ENCODE data around the gene BRD1. TPM values are rescaled to one million over a fixed set of nuclear protein-coding genes. Genes with fewer than 3 reads are reported as not detected.

BRD1 gene
- total RNA-seq, 2 experiments from 2014 or later = 22.7 to 23.2 TPM

GRCh38 chr22:49803737-49804375 is 23.8 kb downstream of the BRD1 start:
- peaks cover 34% of the 10 kb centered on the region for H3K4me1 Mint-ChIP-seq
- H3K27me3 Mint-ChIP-seq = no peaks in the 10 kb centered on the region
- H3K4me3 Mint-ChIP-seq = no peak overlapping the region
- peak overlapping the region; percentile 29 for H3K27ac Mint-ChIP-seq
- H3K9me3 Mint-ChIP-seq = no peaks in the 10 kb centered on the region
- H3K36me3 Mint-ChIP-seq = peaks cover 33% of the 10 kb centered on the region
- no peak for DNase-seq

GRCh38 chr22:49803134-49803533 is 24.5 kb downstream of the BRD1 start:
- Mint-ChIP-seq H3K4me1 (peaks cover 28% of the 10 kb centered on the region), H3K9me3 (no peaks in the 10 kb centered on the region), H3K27me3 (no peaks in the 10 kb centered on the region), H3K36me3 (peaks cover 29% of the 10 kb centered on the region), H3K4me3 (no peak overlapping the region), H3K27ac (no peak overlapping the region)
- DNase-seq = no peak

DNA sequence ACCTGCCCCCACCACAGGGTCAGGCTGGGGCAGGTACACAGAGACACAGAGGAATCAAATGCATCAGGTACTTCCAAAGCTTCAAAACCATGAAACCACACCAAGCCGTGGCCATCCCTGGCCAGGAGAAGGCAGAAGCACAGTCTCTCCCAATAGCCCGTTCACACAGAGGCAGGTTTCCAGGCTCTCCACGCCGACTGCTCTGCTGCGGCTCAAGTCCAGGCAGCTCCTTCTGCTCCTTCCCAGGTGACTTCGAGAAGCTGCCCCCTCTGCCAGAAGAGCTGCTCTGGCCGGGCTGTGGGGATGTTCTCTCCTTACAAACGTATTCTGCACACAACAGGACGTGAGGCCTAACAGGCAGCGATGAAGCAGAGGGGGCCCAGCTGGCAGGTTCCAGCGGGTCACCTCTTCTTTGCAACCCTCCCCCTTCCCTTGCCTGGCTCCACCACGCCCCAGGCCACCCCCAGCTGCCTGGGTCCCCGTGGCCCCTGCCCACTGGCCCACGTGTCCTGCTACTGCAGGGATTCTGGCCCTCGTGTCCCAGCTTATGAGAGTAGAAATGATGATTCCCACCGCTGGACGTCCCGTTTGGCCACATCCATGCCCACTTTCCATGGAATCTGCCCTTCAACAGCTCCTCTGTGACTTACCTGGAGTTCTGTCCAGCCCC is 26.1 kb downstream of the BRD1 start:
- peaks cover 18% of the 10 kb centered on the region for H3K36me3 Mint-ChIP-seq
- H3K9me3 Mint-ChIP-seq = no peaks in the 10 kb centered on the region
- peaks cover 12% of the 10 kb centered on the region for H3K4me1 Mint-ChIP-seq
- no peak overlapping the region for H3K27ac Mint-ChIP-seq
- no peak for DNase-seq
- no peak overlapping the region for H3K4me3 Mint-ChIP-seq
- no peaks in the 10 kb centered on the region for H3K27me3 Mint-ChIP-seq

DNA sequence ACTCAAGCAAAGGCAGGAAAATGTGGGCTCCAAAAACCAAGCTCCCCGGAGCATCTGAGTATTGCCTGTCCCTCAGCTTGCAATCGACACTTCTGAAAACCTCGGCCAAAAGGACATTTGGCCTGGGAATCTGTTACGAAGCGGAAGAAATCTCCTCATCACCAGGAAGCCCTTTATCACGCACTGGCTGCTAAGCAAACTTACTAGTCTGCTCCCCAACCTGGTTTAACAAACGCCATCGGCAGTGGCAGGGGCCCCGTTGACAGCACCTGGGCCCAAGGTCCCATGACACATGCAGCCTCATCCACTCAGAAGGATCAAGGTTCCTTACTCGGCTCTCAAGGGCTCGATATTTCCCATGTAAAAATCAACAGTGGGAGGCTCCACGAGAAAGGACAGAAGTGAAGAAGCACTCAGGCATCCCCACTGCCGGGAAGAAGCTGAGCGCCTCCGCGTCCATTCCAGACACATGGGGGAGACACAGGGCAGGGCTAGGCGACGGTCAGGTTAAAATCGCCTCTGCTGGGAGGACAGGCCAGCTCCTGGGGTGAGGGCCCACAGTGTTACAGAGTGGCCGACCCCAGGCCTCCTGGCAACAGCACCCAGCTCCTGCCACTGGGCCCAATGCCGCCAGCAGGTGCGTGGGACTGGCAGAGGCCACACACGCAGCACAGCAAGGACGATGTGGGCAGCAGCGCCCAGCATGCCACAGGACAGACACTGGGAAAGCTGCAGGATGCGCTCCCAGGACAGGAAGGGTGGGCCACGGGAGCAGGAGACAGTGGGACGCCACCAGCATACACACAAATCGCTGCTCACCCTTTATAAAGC is 27.1 kb downstream of the BRD1 start:
- no peak overlapping the region for H3K27ac Mint-ChIP-seq
- H3K4me1 Mint-ChIP-seq = peaks cover 7% of the 10 kb centered on the region
- no peaks in the 10 kb centered on the region for H3K9me3 Mint-ChIP-seq
- H3K36me3 Mint-ChIP-seq = peaks cover 11% of the 10 kb centered on the region
- no peak for DNase-seq
- no peak overlapping the region for H3K4me3 Mint-ChIP-seq
- H3K27me3 Mint-ChIP-seq = no peaks in the 10 kb centered on the region

GRCh38 chr22:49799431-49800075 is 28.1 kb downstream of the BRD1 start:
- H3K9me3 Mint-ChIP-seq = no peaks in the 10 kb centered on the region
- DNase-seq = no peak
- peaks cover 15% of the 10 kb centered on the region for H3K36me3 Mint-ChIP-seq
- no peak overlapping the region for H3K27ac Mint-ChIP-seq
- no peaks in the 10 kb centered on the region for H3K27me3 Mint-ChIP-seq
- peaks cover 10% of the 10 kb centered on the region for H3K4me1 Mint-ChIP-seq
- no peak overlapping the region for H3K4me3 Mint-ChIP-seq

DNA sequence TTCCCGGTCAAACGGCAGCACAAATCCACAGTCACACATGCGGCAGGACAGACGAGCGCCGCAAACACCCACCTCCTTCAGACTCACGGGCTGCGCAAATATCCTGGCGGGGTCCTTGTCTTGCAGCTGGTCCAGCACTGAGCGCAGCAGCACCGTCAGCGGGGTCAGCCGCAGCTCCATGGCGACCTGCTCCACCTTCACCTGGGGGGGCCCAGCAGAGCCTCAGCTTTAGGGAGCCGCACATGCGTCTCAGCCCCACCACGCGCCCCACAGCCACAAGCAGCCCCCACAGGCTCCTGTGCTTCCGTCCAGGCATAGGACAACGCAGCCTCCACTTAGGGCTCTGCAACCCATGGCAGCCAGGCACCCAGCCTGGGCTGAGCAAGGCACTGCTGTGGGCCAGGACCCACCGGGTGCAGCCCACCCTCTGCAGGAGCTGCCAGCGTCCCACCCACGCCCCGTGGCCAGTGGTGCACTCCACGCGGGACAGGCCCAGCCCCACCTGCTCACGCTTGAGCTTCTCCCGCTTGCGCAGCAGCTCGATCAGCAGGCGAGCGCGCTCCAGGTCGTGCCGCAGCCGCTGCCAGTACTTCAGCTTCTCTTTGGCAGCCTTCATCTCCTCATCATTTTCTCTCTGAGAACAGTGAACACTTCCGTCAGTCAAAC is 29.1 kb downstream of the BRD1 start:
- no peak for DNase-seq
- Mint-ChIP-seq H3K36me3 (peaks cover 13% of the 10 kb centered on the region), H3K27ac (no peak overlapping the region), H3K4me3 (no peak overlapping the region), H3K4me1 (peaks cover 5% of the 10 kb centered on the region), H3K27me3 (no peaks in the 10 kb centered on the region), H3K9me3 (no peaks in the 10 kb centered on the region)

GRCh38 chr22:49797706-49798105 is 30.0 kb downstream of the BRD1 start:
- peaks cover 3% of the 10 kb centered on the region for H3K4me1 Mint-ChIP-seq
- no peak overlapping the region for H3K4me3 Mint-ChIP-seq
- DNase-seq = no peak
- no peak overlapping the region for H3K27ac Mint-ChIP-seq
- H3K9me3 Mint-ChIP-seq = no peaks in the 10 kb centered on the region
- H3K27me3 Mint-ChIP-seq = no peaks in the 10 kb centered on the region
- peaks cover 13% of the 10 kb centered on the region for H3K36me3 Mint-ChIP-seq

GRCh38 chr22:49796596-49797270 is 30.9 kb downstream of the BRD1 start:
- Mint-ChIP-seq H3K27ac (no peak overlapping the region), H3K4me1 (peaks cover 6% of the 10 kb centered on the region), H3K27me3 (no peaks in the 10 kb centered on the region), H3K9me3 (no peaks in the 10 kb centered on the region), H3K36me3 (peaks cover 15% of the 10 kb centered on the region), H3K4me3 (no peak overlapping the region)
- no peak for DNase-seq

DNA sequence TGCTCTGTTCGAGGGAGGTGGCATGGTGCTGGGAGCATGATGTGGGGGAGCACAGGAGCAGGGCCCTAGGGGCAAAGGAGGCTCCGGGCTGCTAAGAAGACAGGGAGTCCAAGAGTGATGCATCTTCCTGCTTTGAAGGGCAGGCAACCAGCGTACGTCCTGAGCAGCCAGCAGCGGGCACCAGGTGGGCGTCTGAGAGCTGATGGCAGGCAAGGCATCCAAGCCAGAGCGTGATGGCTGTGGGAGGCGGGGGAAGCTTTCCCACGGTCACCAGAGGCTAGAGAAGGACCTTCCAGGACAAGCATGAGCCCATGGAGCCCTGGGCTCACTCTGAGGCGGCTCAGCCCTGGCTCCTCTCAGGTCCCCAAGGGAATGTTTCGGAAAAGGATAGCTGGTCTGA is 32.2 kb downstream of the BRD1 start:
- no peak for DNase-seq
- peaks cover 19% of the 10 kb centered on the region for H3K36me3 Mint-ChIP-seq
- peaks cover 13% of the 10 kb centered on the region for H3K4me1 Mint-ChIP-seq
- H3K9me3 Mint-ChIP-seq = no peaks in the 10 kb centered on the region
- no peak overlapping the region for H3K27ac Mint-ChIP-seq
- no peaks in the 10 kb centered on the region for H3K27me3 Mint-ChIP-seq
- no peak overlapping the region for H3K4me3 Mint-ChIP-seq

GRCh38 chr22:49793871-49794270 is 33.8 kb downstream of the BRD1 start:
- Mint-ChIP-seq H3K27me3 (no peaks in the 10 kb centered on the region), H3K4me3 (no peak overlapping the region), H3K27ac (no peak overlapping the region), H3K4me1 (peaks cover 28% of the 10 kb centered on the region), H3K36me3 (peaks cover 16% of the 10 kb centered on the region), H3K9me3 (no peaks in the 10 kb centered on the region)
- DNase-seq = no peak

DNA sequence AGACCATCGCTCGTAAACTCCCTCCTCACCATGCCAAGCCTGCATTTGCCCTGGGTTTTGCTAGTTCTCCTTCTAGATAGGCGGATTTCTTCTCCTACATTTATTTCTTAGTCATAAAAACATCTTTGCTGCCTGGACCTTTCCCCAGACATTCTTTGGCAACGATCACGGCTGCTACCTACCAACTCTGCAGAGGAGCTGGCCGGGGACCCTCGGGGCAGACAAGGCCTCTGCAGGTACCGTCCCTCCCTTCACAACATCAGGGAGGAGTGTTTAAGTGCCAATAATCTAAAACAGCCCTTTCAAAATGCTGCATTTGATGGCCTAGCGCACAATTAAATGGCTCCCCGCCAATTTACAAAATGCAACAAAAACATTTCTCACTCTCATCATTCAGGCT is 34.4 kb downstream of the BRD1 start:
- Mint-ChIP-seq H3K27ac (peak overlapping the region; percentile 5), H3K9me3 (no peaks in the 10 kb centered on the region), H3K4me3 (no peak overlapping the region), H3K36me3 (peaks cover 16% of the 10 kb centered on the region), H3K4me1 (peaks cover 33% of the 10 kb centered on the region), H3K27me3 (no peaks in the 10 kb centered on the region)
- DNase-seq = no peak

GRCh38 chr22:49792107-49792506 is 35.6 kb downstream of the BRD1 start:
- no peak overlapping the region for H3K27ac Mint-ChIP-seq
- no peaks in the 10 kb centered on the region for H3K9me3 Mint-ChIP-seq
- H3K4me1 Mint-ChIP-seq = peaks cover 38% of the 10 kb centered on the region
- no peak overlapping the region for H3K4me3 Mint-ChIP-seq
- no peaks in the 10 kb centered on the region for H3K27me3 Mint-ChIP-seq
- DNase-seq = no peak
- H3K36me3 Mint-ChIP-seq = peaks cover 20% of the 10 kb centered on the region

DNA sequence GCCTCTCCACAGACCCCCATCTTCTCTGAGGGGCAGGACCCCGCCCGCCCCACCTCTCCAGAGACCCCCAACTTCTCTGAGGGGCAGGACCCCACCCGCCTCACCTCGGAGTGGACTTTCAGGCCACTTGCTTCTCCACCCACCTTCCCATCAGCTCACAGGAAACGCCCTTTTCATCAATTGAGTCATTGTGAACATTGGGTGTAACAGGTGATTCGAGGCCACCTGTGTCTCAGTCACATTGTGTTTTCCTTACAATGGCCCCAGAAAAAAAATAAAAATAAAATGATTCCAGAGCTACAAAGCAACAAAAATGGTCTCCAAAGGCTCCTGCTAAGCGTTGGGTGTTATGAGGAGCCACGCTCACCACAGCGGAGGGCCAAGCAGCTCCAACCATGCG is 36.0 kb downstream of the BRD1 start:
- peaks cover 22% of the 10 kb centered on the region for H3K36me3 Mint-ChIP-seq
- H3K4me1 Mint-ChIP-seq = peaks cover 38% of the 10 kb centered on the region
- DNase-seq = no peak
- no peak overlapping the region for H3K4me3 Mint-ChIP-seq
- H3K27me3 Mint-ChIP-seq = no peaks in the 10 kb centered on the region
- peak overlapping the region; percentile 45 for H3K27ac Mint-ChIP-seq
- no peaks in the 10 kb centered on the region for H3K9me3 Mint-ChIP-seq

DNA sequence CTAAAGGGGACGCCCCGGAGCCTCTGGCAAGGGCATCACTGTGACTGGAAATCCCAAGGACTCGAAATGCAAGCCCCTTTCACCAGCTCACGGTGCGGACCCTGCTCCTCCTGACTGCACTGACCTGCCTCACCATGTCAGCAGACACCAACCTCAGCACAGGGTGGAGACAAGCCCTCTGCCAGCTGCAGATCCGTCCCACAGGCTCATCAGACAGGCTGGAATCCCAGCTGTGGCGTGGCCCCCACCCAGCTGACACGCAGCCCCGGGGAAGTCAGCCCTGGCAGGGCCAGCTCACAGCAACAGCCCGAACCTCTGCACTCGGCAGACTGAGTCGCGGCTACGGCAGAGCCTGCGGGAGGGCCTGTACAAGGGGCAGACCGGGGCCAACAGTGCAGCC is 36.8 kb downstream of the BRD1 start:
- H3K36me3 Mint-ChIP-seq = peaks cover 24% of the 10 kb centered on the region
- no peaks in the 10 kb centered on the region for H3K9me3 Mint-ChIP-seq
- no peaks in the 10 kb centered on the region for H3K27me3 Mint-ChIP-seq
- peaks cover 38% of the 10 kb centered on the region for H3K4me1 Mint-ChIP-seq
- H3K4me3 Mint-ChIP-seq = no peak overlapping the region
- peak overlapping the region; percentile 45 for H3K27ac Mint-ChIP-seq
- DNase-seq = no peak

Data from activated naive CD8-positive, alpha-beta T cell treated with anti-CD3 and anti-CD28 coated beads for 36 hours (primary cell).